Common myeloid progenitor, CD34-positive (primary cell): Measurements from ENCODE around the gene UQCR11.
A peak's percentile ranks its signal among the peaks of the same experiment; 100 is the strongest.

Experiments
- CTCF ChIA-PET: fragments of 350-600 bp; sonication (Branson Sonifier 250); formaldehyde crosslinking; loops from one replicate; lab custom pipeline; 2021; ENCODE audit warnings: antibody characterized with exemption; lab: Charles Lee
- POLR2A ChIA-PET: fragments of 350-600 bp; sonication (Branson Sonifier 250); formaldehyde crosslinking; loops from one replicate; lab custom pipeline; 2021; ENCODE audit warnings: antibody characterized with exemption; lab: Charles Lee
- DNase-seq, 3 donors: peaks; one replicate each; pipeline versions ENCODE4 v3.0.0 to v3.0.0-alpha.2; 2013
- H3K27ac ChIP-seq, 2 experiments: 1 replicate in 1 of 2; 2 replicates in 1 of 2; pipeline ENCODE4 v1.7.0; 2013; ENCODE audit warnings: inconsistent platforms in 2 of 2, low read length in 2 of 2, mild to moderate bottlenecking in 2 of 2, low read depth in 1 of 2, moderate library complexity in 1 of 2; ENCODE audit not compliant: severe bottlenecking in 2 of 2, insufficient read depth in 1 of 2, poor library complexity in 1 of 2
- H3K27me3 ChIP-seq, 5 experiments: replicated peaks in 2 of 5; 1 replicate in 3 of 5; 2 replicates in 2 of 5; pipeline versions ENCODE4 v1.6.1 to v1.7.0; 2013; ENCODE audit warnings: low read length in 4 of 5, mild to moderate bottlenecking in 2 of 5, moderate library complexity in 2 of 5, inconsistent platforms in 1 of 5; ENCODE audit not compliant: insufficient read depth in 5 of 5, control insufficient read depth in 4 of 5
- H3K36me3 ChIP-seq, 4 experiments: 1 replicate in 2 of 4; 2 replicates in 2 of 4; pipeline versions ENCODE4 v1.6.1 to v1.7.0; 2013; ENCODE audit warnings: low read length in 3 of 4, control low read depth in 1 of 4, mild to moderate bottlenecking in 1 of 4; ENCODE audit not compliant: control insufficient read depth in 4 of 4, insufficient read depth in 4 of 4
- H3K4me1 ChIP-seq, 4 experiments: 1 replicate in 3 of 4; 2 replicates in 1 of 4; pipeline versions ENCODE4 v1.6.1 to v1.7.1; 2013; ENCODE audit warnings: low read length in 3 of 4, mild to moderate bottlenecking in 3 of 4, control low read depth in 1 of 4, inconsistent platforms in 1 of 4, moderate library complexity in 1 of 4; ENCODE audit not compliant: control insufficient read depth in 4 of 4, insufficient read depth in 4 of 4; ENCODE audit errors: control extremely low read depth in 1 of 4
- H3K4me3 ChIP-seq, 7 experiments: 1 replicate in 4 of 7; 2 replicates in 3 of 7; pipeline versions ENCODE4 v1.5.1 to v1.7.0; 2013; ENCODE audit warnings: mild to moderate bottlenecking in 7 of 7, low read length in 6 of 7, moderate library complexity in 6 of 7, inconsistent platforms in 2 of 7, low read depth in 2 of 7, control low read depth in 1 of 7; ENCODE audit not compliant: insufficient read depth in 4 of 7, control insufficient read depth in 1 of 7; ENCODE audit errors: extremely low read depth in 1 of 7
- H3K9me3 ChIP-seq, 5 experiments: 1 replicate in 4 of 5; 2 replicates in 1 of 5; pipeline versions ENCODE4 v1.6.1 to v1.7.1; 2013; ENCODE audit warnings: low read length in 4 of 5, mild to moderate bottlenecking in 2 of 5, inconsistent platforms in 1 of 5, low read depth in 1 of 5, moderate library complexity in 1 of 5; ENCODE audit not compliant: control insufficient read depth in 4 of 5, insufficient read depth in 2 of 5; ENCODE audit errors: control extremely low read depth in 1 of 5
- WGBS: methylation state at CpG from one replicate; pipeline ENCODE4 v1.1.5; 2013; ENCODE audit not compliant: insufficient coverage; 5-methylcytosine and 5-hydroxymethylcytosine counted together

Gene UQCR11

DNA sequence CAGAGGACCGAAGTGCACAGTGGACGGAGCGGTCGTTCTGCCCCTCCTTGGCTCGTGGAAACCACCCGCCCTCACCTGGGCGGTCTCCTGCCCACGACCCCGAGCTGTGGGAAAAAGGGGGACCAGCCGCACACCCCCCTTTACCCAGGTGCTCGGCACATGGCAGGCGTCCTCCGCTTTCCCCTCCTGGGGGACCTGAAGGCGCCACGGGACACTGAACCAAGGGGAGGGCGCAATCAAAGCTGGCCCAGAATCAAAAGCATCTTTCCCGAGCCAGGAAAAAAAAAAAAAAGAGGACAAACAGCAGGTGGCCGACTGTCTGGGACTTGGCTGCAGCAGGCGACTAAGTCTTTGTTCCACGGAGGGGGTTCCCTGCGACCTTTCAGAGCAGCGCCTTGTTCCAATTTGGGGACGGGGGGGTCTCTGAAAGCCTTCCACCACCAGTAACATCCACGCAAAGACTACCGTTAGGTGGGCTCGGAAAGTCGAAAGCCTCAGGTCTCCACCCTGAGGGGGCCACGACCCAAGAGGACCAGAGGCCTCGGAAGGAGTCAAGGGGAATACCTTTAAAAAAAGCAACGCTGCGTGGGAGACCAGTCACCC lies 13.7 kb downstream of the UQCR11 start:
- Histone ChIP-seq H3K4me1 (peaks cover 3 to 27% (median 21%) of the 10 kb centered on the region in 4 experiments), H3K36me3 (peaks cover 0 to 17% (median 3%) of the 10 kb centered on the region in 4 experiments), H3K9me3 (no peaks in the 10 kb centered on the region), H3K27ac (peak overlapping the region; percentile 85 to 92), H3K27me3 (no peaks in the 10 kb centered on the region), H3K4me3 (peak overlapping the region; percentile 44 to 95 (median 85))
- WGBS, result 1% methylated on average over 20 of the region's 31 CpGs
- ChIA-PET CTCF (interaction anchor here (0.7 to 3.1 kb wide), 6 partner anchors 11 to 177 kb away, joined by 3 to 11 read pairs (median 4); no protein-coding TSS in a partner anchor), POLR2A (interaction anchor here (0.5 to 1.2 kb wide), 2 partner anchors 13 to 22 kb away, joined by 3 read pairs; partner anchors contain the start of gene UQCR11)
- no peak for DNase-seq

DNA sequence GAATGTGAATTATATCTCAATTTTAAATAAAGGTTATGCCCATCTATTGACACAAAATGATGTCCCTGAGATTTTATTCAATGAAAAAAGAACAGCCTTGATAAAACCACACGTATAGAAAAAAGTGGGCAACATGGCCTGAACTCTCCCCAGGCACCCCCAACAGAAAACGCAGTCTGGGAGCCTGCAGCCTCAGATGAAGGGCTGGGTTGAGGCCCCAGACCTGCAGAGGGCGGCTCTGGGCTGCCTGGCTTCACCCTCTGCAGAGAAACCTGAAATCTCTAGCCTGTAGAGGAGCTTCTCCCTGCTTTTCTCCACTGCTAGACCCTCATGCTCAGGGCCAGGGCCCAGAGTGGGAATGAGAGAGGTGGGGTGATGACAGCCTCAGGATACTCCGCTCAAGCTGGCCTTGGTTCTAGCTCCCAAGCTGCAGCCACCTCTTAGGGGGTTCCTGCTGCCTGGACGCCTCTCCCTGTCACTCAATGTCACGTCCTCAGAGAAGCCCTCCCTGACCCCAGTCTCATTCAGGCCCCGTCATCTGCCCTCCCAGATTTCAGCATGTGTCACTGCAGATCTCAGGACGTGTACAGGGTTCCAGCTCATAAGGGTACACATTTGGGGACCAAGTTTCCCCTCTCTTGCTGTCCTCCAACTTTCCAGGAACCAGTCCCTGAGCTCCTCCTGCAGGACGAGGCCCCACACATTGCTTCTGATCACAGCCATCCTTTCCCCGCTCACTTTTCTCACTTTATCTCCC lies 14.4 kb downstream of the UQCR11 start:
- ChIA-PET POLR2A (interaction anchor here (0.5 to 1.2 kb wide), 2 partner anchors 14 to 21 kb away, joined by 3 read pairs; partner anchors contain the start of gene UQCR11), CTCF (interaction anchor here (0.7 to 3.1 kb wide), 8 partner anchors 11 to 177 kb away, joined by 3 to 11 read pairs (median 4); no protein-coding TSS in a partner anchor)
- Histone ChIP-seq H3K27ac (peak overlapping the region; percentile 85 to 92), H3K9me3 (no peaks in the 10 kb centered on the region), H3K27me3 (no peaks in the 10 kb centered on the region), H3K4me1 (peaks cover 3 to 27% (median 21%) of the 10 kb centered on the region in 4 experiments), H3K4me3 (peak overlapping the region; percentile 44 to 95 (median 85)), H3K36me3 (peaks cover 0 to 17% (median 5%) of the 10 kb centered on the region in 4 experiments)
- 15% methylated on average over 8 of the region's 10 CpGs for WGBS
- peak in 2 of 3 donors; percentile 49 to 56 for DNase-seq

DNA sequence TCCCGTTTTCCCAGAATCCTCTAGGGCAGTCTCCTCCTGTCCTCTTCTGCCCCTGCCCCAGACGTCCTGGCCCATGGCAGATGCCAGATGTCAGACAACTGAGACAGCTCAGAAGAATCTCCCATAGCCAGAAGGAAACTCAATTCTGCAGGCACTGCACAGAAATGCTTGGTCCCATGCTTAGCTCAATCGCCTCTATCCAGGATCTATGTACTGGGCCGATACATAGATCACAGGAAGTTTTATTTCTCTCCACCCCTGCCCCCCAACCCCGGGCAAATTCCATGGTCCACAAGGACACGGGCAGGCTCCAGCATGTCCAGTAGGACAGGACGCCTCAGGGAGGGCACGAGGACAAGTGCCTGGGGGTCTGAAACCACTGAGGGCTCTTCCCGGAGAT lies 17.4 kb downstream of the UQCR11 start:
- ChIA-PET POLR2A (no interaction called here), CTCF (interaction anchor here (1.5 to 1.7 kb wide), 3 partner anchors 10 to 39 kb away, joined by 3 to 6 read pairs (median 4); partner anchors contain the start of gene UQCR11)
- Histone ChIP-seq H3K9me3 (no peaks in the 10 kb centered on the region), H3K4me1 (peaks cover 3 to 22% (median 17%) of the 10 kb centered on the region in 4 experiments), H3K27me3 (no peaks in the 10 kb centered on the region), H3K4me3 (no peak overlapping the region), H3K27ac (peak overlapping the region in 1 of 2 experiments; percentile 46), H3K36me3 (peaks cover 0 to 28% (median 15%) of the 10 kb centered on the region in 4 experiments)
- 88% methylated on average over 9 of the region's 9 CpGs for WGBS
- DNase-seq, result no peak

DNA sequence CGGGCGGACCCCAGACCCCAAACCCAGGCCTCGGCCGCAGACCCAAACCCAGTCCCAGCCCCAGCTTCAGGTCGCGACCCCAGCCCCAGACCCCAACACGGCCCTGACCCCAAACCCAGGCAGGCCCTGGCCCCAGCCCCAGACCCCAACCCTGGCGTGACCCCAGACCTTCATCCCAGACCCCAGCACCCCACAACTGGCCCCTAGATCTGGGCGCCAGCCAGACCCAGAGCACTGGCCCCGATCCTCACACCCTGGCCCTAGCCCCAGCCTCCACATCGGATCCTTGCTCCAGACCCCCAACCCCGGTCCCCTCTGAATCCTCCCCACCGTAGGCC lies 20.1 kb downstream of the UQCR11 start:
- Histone ChIP-seq H3K27me3 (no peaks in the 10 kb centered on the region), H3K27ac (no peak overlapping the region), H3K9me3 (no peaks in the 10 kb centered on the region), H3K4me1 (peaks cover 0 to 7% (median 2%) of the 10 kb centered on the region in 4 experiments), H3K4me3 (no peak overlapping the region), H3K36me3 (peaks cover 5 to 52% (median 35%) of the 10 kb centered on the region in 4 experiments)
- 95% methylated on average over 7 of the region's 13 CpGs for WGBS
- no peak for DNase-seq
- ChIA-PET POLR2A (no interaction called here), CTCF (no interaction called here)

DNA sequence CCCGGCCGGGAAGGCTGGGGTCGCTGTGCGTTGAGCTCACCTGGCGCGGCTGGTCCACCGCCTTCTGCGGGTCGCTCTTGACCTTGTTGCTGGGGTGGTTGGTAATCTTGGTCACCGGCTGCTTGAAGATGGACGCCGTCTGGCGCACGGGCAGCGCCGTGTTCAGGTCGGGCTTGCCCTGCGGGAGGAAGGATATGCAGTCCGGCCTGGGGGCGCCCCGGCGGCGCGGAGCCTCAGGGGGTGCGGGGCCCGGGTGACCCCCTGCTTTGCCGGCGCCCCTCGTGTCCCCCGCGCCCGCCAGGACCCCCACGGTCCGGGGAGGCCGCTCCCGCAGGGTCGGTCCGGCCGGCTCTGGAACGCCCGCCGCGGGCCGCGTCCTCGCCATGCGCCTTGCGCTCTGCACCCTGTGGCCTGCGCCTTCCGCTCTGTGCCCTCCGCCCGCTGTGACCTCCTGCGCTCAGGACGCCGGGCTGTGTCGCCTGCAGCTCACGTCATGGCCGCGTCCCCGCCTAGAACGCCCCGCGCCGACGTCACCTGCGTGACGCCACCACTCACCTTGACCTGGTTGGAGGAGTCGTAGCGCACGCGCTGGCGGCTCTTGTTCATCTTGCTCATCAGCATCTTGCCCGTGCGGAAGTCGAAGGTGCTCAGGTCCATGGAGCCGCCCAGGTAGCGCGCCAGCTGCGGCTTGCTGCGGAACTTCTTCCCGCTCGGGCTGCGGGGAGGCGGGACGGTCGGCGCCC lies 20.6 kb downstream of the UQCR11 start:
- no peak for DNase-seq
- Histone ChIP-seq H3K36me3 (peaks cover 5 to 53% (median 39%) of the 10 kb centered on the region in 4 experiments), H3K4me1 (peaks cover 0 to 2% (median 0%) of the 10 kb centered on the region in 4 experiments), H3K9me3 (no peaks in the 10 kb centered on the region), H3K27ac (no peak overlapping the region), H3K4me3 (no peak overlapping the region), H3K27me3 (no peaks in the 10 kb centered on the region)
- POLR2A ChIA-PET, result no interaction called here
- CTCF ChIA-PET, result interaction anchor here (0.9 kb wide), 1 partner anchor 21 kb away, joined by 3 read pairs; no protein-coding TSS in a partner anchor
- 97% methylated on average over 83 of the region's 87 CpGs for WGBS

DNA sequence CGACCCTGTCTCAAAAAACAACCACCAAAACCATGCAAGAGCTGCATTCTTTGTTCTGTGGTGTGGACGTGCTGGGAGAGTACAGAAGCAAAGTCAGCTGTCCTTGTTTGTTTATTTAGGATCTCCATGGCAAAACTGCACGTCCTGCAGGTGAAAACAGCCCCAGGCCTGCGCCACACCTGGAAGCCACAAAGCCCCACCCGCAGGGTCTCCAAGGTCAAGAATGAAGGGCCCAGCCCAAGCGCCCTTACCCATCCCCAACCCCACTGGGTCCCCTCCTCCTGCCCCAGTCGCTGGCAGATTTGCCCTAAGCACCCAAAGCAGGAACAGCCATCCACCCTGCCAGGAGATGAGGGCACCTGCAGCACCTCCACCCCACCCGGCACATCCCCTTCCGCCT lies 23.1 kb downstream of the UQCR11 start:
- Histone ChIP-seq H3K36me3 (peaks cover 5 to 71% (median 48%) of the 10 kb centered on the region in 4 experiments), H3K4me1 (no peaks in the 10 kb centered on the region), H3K4me3 (no peak overlapping the region), H3K27ac (no peak overlapping the region), H3K27me3 (no peaks in the 10 kb centered on the region), H3K9me3 (no peaks in the 10 kb centered on the region)
- WGBS, result 91% methylated on average over 9 of the region's 9 CpGs
- no peak for DNase-seq
- ChIA-PET CTCF (no interaction called here), POLR2A (no interaction called here)
